Chondrocyte (in vitro differentiated cells): ENCODE measurements around the gene RCBTB2. TPM values are rescaled to one million over a fixed set of nuclear protein-coding genes. Genes with fewer than 3 reads are reported as not detected.

Source experiments
- DNase-seq: peaks from one replicate; pipeline ENCODE4 v3.0.0; 2021; ENCODE audit warnings: mixed read lengths, low spot score
- H3K27ac Mint-ChIP-seq: one replicate; pipeline ENCODE4 v1.8.0; 2021; ENCODE audit warnings: mild to moderate bottlenecking, moderate library complexity, mixed read lengths; ENCODE audit not compliant: unreplicated experiment
- H3K27me3 Mint-ChIP-seq: 2 replicates; pipeline ENCODE4 v1.8.0; 2021; ENCODE audit warnings: low read depth, mixed read lengths
- H3K36me3 Mint-ChIP-seq: 2 replicates; pipeline ENCODE4 v1.8.0; 2021; ENCODE audit warnings: low read depth, mixed read lengths
- H3K4me1 Mint-ChIP-seq: 2 replicates; pipeline ENCODE4 v1.8.0; 2021; ENCODE audit warnings: low read depth, mild to moderate bottlenecking, mixed read lengths
- H3K4me3 Mint-ChIP-seq: one replicate; pipeline ENCODE4 v1.8.0; 2021; ENCODE audit warnings: mild to moderate bottlenecking, moderate library complexity, mixed read lengths; ENCODE audit not compliant: unreplicated experiment
- H3K9me3 Mint-ChIP-seq: 2 replicates; pipeline ENCODE4 v1.8.0; 2021; ENCODE audit warnings: low read depth, mixed read lengths
- total RNA-seq: library from RNA; stranded (reverse); gene quantifications from 3 replicates; pipeline ENCODE4 v1.2.1, GENCODE V29; 2021
- TF ChIP-seq, protein P1 (sequence below): fragments of 200-600 bp; sonication (generic); IDR thresholded peaks from 2 replicates; pipeline ENCODE4 v1.5.0; 2021; ENCODE audit warnings: antibody characterized with exemption, mild to moderate bottlenecking, moderate library complexity

RCBTB2 gene
- total RNA-seq, 1 donor from 2014 or later = 8.6 TPM

DNA sequence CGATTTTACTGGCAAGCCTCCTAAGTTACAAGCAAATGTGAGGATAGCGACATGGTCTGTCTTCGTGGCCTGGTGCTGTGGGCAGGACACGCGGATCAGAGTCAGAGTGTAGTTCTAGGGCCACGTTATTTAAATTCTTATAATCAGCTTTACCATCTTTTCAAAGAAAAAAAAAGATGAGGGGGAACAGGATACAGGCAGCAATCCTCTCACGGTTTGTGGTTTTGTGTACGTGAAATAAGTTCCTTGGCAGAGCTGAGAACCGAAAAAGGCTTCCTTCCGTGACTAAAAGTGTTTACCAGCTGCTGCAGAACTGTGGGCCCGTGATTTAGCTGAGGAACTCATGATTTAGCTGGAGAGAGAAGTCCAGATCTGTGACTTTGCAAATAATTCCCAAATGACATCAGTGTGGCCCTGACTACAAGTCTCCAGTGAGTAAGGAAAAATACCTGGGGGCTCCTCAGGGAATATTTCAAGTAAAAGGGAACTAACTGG lies 27.2 kb downstream of the RCBTB2 start:
- no peak for DNase-seq
- H3K4me3 Mint-ChIP-seq = no peak overlapping the region

DNA sequence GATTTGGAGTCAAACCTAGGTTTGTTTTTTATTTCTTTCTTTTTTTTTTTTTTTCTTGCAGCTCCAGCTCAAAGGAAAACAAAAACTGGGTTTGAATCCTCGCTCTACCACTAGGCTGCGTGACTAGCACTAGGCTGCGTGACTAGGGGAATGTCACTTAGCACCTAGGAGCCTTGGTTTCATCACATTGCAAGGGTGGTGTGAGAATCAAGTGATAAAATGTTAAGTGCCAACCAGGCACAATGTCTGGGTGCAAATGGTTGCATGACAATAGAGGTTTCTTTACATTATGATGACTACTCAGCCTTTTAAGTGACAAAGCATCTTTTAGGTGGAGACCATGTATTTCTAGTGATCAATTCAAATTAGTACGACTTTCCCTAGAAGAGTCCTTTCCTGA lies 27.9 kb downstream of the RCBTB2 start:
- no peak for DNase-seq
- TF ChIP-seq, protein P1, sequence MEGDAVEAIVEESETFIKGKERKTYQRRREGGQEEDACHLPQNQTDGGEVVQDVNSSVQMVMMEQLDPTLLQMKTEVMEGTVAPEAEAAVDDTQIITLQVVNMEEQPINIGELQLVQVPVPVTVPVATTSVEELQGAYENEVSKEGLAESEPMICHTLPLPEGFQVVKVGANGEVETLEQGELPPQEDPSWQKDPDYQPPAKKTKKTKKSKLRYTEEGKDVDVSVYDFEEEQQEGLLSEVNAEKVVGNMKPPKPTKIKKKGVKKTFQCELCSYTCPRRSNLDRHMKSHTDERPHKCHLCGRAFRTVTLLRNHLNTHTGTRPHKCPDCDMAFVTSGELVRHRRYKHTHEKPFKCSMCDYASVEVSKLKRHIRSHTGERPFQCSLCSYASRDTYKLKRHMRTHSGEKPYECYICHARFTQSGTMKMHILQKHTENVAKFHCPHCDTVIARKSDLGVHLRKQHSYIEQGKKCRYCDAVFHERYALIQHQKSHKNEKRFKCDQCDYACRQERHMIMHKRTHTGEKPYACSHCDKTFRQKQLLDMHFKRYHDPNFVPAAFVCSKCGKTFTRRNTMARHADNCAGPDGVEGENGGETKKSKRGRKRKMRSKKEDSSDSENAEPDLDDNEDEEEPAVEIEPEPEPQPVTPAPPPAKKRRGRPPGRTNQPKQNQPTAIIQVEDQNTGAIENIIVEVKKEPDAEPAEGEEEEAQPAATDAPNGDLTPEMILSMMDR = no peak
- Mint-ChIP-seq H3K36me3 (peaks cover 11% of the 10 kb centered on the region), H3K4me1 (peaks cover 12% of the 10 kb centered on the region), H3K9me3 (no peaks in the 10 kb centered on the region), H3K27me3 (no peaks in the 10 kb centered on the region), H3K4me3 (no peak overlapping the region), H3K27ac (no peak overlapping the region)

More for the DNA sequence above, 27.2 kb downstream of the RCBTB2 start:
- TF ChIP-seq, protein P1 = no peak
- Mint-ChIP-seq H3K27me3 (no peaks in the 10 kb centered on the region), H3K36me3 (peaks cover 11% of the 10 kb centered on the region), H3K27ac (no peak overlapping the region), H3K9me3 (no peaks in the 10 kb centered on the region), H3K4me1 (peaks cover 9% of the 10 kb centered on the region)

DNA sequence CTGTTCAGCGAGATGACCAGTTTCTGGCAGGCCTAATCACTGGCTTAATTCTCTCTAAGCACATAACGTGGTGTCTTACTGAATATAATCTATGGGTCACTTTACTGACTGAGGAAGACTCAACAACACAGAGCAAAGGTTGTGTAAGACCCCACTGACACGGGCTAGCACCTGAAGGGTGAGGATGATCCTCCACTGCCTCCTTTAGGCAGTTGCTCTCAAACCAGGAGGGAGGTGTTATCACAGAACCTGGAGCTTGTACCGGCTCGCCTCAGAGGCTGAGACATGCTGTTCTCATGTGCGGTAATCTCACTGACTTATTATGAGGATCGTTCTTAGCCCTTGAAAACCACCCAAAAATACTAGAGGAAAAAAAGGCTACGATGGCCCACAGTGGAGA lies 28.3 kb downstream of the RCBTB2 start:
- no peaks in the 10 kb centered on the region for H3K27me3 Mint-ChIP-seq
- no peak overlapping the region for H3K27ac Mint-ChIP-seq
- H3K4me1 Mint-ChIP-seq = peaks cover 14% of the 10 kb centered on the region
- H3K9me3 Mint-ChIP-seq = no peaks in the 10 kb centered on the region
- H3K4me3 Mint-ChIP-seq = no peak overlapping the region
- peaks cover 11% of the 10 kb centered on the region for H3K36me3 Mint-ChIP-seq
- TF ChIP-seq, protein P1 = no peak
- no peak for DNase-seq

DNA sequence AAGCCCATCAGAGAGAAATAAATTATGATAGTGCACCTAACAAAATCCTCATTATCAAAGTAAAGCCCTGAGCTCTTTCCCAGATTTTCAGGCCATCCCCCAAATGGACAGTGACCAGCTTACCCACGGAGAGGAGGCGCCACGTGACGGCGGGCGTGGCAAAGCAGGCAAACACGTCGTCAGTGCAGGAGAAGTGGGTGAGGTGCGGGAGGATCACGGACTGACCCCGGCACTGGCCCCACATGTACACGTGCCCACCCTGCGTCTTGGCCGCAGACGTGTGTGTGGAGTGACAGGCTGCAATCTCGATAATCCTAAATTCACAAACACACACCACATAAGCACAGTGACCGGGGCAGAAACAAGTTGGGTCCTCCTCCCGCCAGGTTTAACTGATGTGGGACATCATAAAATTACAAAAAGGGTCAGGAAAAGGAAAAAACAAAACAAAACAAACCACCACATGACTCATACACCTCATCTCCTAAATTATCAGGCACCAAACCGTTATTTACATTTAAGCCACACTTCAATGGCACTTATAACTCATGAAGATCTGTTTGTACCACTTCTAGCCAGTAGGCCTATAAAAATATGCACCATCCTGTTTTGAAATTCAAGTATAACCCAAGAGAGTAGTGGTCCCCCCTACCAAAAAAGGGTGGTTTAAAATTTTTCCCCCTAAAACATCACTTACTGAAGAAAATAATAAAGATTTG lies 30.1 kb downstream of the RCBTB2 start:
- peaks cover 14% of the 10 kb centered on the region for H3K36me3 Mint-ChIP-seq
- TF ChIP-seq, protein P1 = no peak
- no peak overlapping the region for H3K4me3 Mint-ChIP-seq
- no peaks in the 10 kb centered on the region for H3K27me3 Mint-ChIP-seq
- no peak overlapping the region for H3K27ac Mint-ChIP-seq
- H3K9me3 Mint-ChIP-seq = no peaks in the 10 kb centered on the region
- no peak for DNase-seq
- peaks cover 24% of the 10 kb centered on the region for H3K4me1 Mint-ChIP-seq

DNA sequence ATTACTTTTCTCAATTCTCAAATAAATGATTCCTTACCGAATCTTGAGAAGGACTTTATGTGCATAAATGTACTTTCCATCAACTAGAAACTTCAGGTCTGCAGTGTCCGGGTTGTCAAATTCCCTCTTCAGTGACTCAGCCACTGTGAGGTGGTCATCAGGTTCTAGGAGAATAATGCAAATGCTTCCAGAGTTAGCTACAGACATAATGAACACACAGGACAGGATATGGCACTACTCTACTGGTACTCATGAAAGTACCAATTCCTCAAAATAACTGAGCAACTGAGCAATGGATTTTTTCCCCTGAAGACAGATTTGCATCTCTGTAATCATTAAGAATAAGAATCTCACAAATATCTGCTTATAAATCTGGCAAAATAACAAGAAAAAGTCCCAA lies 31.2 kb downstream of the RCBTB2 start:
- Mint-ChIP-seq H3K4me1 (peaks cover 24% of the 10 kb centered on the region), H3K27ac (no peak overlapping the region), H3K36me3 (peaks cover 8% of the 10 kb centered on the region), H3K4me3 (no peak overlapping the region), H3K27me3 (no peaks in the 10 kb centered on the region), H3K9me3 (no peaks in the 10 kb centered on the region)
- TF ChIP-seq, protein P1 = no peak
- no peak for DNase-seq
